ENCODE data around the gene DPYSL4. TPM values are rescaled to one million over a fixed set of nuclear protein-coding genes. Genes with fewer than 3 reads are reported as not detected.

Gene DPYSL4
- total and polyA plus RNA-seq, 2 of the 13 experiments (the other 11 are each of a cell fraction or from before 2014, with no cell fraction given), result 0.84 to 1.2 TPM

GRCh38 chr10:132183046-132183445 is 3.7 kb upstream of the DPYSL4 start (continued):
- TF ChIP-seq PAXIP1 (CRISPR knock-in tag; conservative IDR thresholded peaks at IDR 0.05) (peak; percentile 68), U2AF1 (optimal IDR thresholded peaks at IDR 0.05; ENCODE audit: low read depth, low read length) (no peak), TIGD3 (CRISPR knock-in tag; IDR thresholded peaks at IDR 0.05; ENCODE audit: borderline replicate concordance) (no peak), ETV6 (CRISPR knock-in tag; conservative IDR thresholded peaks at IDR 0.05) (no peak), ZNF563 (CRISPR knock-in tag; IDR thresholded peaks at IDR 0.05) (no peak), CCAR2 (optimal IDR thresholded peaks at IDR 0.05; ENCODE audit: low read depth, low read length) (no peak), SP140L (CRISPR knock-in tag; IDR thresholded peaks at IDR 0.05; ENCODE audit: borderline replicate concordance) (no peak), HNF4A (CRISPR knock-in tag; IDR thresholded peaks at IDR 0.05) (peak; percentile 95), ZNF556 (CRISPR knock-in tag; IDR thresholded peaks at IDR 0.05; ENCODE audit: borderline replicate concordance) (no peak), PHF21A (CRISPR knock-in tag; IDR thresholded peaks at IDR 0.05) (peak; percentile 82), HNRNPLL (IDR thresholded peaks at IDR 0.05; ENCODE audit: low read depth, low read length, poor library complexity, severe bottlenecking) (no peak), ZHX1 (CRISPR knock-in tag; IDR thresholded peaks at IDR 0.05; ENCODE audit: low read depth) (0 out of 2 replicates have a peak, but pooled peaks have one; percentile 36), ATF2 (CRISPR knock-in tag; IDR thresholded peaks at IDR 0.05) (0 out of 2 replicates have a peak, but pooled peaks have one; percentile 18), HDAC6 (IDR thresholded peaks at IDR 0.05; ENCODE audit: low read depth, low read length) (no peak), ZFYVE20 (CRISPR knock-in tag; IDR thresholded peaks at IDR 0.05; ENCODE audit: borderline replicate concordance, low read depth) (no peak), ZNF704 (CRISPR knock-in tag; IDR thresholded peaks at IDR 0.05; ENCODE audit: borderline replicate concordance) (no peak), TFE3 (CRISPR knock-in tag; IDR thresholded peaks at IDR 0.05) (no peak)
